Amygdala (tissue), 56 donors: ENCODE measurements around the gene DIDO1.
A peak's percentile ranks its signal among the peaks of the same experiment; 100 is the strongest.

Source experiments
- DNase-seq, 56 donors: peaks; one replicate each; lab custom pipeline; 2025; lab: John Stamatoyannopoulos, UW

The DIDO1 gene

GRCh38 chr20:62914436-62914835 is 11.9 kb downstream of the DIDO1 start:
- no peak for DNase-seq

GRCh38 chr20:62913043-62913630 is 13.2 kb downstream of the DIDO1 start:
- no peak for DNase-seq

- no peak for DNase-seq
These were observed 14.5 kb downstream of the DIDO1 start for GRCh38 chr20:62911701-62912280.

GRCh38 chr20:62910777-62911497 is 15.4 kb downstream of the DIDO1 start:
- DNase-seq: no peak

DNA sequence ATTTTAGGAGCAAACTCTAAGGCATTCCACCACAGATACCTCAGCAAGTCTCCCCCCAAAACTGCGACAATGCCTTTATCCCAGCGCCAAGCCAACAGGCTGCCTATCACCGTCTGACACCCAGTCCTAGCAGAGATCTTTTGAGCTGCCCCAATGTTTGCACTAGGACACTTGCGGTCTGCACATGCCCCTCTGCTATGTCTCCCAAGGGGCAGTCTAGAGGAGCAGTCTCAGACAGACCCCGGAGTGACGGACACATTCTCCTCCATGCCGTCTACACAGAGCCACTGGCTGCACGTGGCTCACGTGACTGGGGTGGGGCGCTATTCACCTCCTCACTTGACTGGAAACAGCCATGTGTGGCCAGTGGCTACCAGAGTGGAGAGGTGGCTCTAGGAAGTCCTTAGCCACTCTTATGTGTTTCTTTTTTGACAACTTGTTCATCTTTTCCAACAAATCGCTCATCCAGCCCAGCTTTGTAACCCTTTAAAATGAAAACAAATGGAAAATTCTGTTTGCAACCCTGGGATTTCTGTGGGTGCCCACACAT is 16.0 kb downstream of the DIDO1 start:
- no peak for DNase-seq

DNA sequence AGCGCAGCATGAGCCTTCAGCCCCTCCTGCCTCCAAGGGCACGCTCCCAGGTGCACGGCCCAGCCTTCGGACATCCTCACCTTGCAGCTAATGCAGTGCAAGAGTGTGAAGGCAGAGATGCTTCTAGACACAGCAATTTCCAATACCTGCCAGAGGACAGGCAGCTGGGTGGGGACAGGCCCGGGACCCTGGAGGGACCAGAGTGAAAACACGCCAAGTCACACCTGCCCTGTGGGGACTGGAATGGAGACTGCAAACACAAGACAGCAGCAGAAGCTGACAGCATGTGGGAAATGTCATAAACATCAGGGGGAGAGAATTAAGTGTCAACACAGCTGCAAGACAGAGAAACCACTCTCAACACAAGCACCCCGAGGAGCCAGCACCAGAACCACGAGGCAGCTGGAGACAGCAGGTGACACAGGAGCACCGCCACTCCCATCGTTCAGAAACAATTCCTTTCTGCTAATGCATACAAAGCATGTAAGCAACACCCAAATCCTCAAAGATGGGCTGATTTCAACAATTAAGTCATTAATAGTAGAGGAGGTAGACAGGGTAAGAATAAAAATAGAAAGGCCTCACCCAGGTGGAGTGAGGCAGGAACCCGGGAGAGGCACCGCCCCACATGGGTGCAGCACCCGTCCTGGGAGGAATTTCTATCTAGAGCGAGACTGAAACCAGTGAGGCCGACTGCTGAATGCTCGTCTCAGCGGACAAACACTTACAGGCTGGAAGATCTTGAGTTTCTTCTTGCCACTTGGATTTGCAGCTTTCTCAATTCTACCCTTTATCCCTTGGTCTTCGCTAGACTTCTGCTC is 17.1 kb downstream of the DIDO1 start:
- no peak for DNase-seq

GRCh38 chr20:62907384-62908317 is 18.7 kb downstream of the DIDO1 start:
- DNase-seq: no peak

DNA sequence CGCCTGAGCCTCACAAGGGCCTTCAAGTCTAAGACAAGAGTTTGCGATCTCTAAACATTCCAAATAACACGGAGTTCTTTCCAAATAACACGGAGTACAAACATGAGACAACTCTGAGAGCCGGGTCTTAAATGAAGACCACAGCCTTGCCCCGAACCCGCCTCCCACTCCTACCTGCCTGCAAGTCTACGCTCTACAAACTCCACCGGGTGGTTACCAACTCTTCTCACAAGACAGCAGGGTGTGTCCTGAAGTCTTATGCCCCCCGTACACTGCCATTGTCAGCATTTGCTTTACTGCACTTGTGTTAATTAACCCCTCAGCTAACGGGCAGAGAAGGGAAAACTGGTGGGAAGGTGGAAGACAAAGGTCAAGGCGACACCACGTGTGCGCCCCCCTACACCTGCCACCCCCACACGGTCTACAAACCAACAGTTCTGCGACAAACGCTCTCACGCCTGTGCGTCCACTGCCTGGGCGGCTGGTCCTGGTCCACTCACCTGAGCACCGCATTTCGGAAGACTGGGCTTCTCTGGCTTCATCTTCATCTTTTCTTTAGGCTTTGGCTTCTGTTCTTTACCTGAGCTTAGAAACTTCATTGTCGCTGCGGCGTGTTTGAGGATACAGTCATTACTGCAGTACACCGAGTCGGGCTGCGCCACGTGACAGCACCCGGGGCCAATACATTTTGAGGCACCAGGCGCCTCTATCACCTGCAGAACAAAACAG is 19.5 kb downstream of the DIDO1 start:
- DNase-seq: no peak

DNA sequence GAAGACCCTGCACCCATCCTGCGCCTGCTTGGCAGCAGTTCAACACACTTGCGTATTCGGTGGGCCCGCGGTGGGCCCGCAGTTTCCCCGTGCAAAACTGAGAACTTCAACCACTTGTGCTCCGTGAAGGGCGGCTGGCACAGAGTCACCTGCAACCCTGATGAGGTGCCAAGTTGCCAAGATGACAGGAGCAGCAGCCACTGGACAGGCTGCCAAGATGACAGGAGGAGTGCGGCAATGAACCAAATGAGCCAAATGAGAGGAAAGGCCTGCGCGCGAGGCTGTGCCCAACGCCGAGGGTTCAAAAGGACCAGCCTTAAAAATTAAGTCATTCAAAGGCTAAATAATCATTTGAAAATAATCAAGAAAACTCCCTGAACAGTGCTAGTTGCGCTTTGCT is 20.1 kb downstream of the DIDO1 start:
- DNase-seq: peak in 7 of 56 donors; percentile 5 to 52 (median 25)

- no peak for DNase-seq
These were observed 20.7 kb downstream of the DIDO1 start for GRCh38 chr20:62905536-62906117.

GRCh38 chr20:62902926-62903615 is 23.2 kb downstream of the DIDO1 start:
- no peak for DNase-seq

GRCh38 chr20:62901891-62902290 is 24.4 kb downstream of the DIDO1 start:
- DNase-seq: no peak

- no peak for DNase-seq
These were observed 25.4 kb downstream of the DIDO1 start for GRCh38 chr20:62900692-62901584.

GRCh38 chr20:62900052-62900691 is 26.1 kb downstream of the DIDO1 start:
- DNase-seq: peak in 53 of 56 donors; percentile 8 to 82 (median 56)

- peak in 2 of 56 donors; percentile 11 to 19 for DNase-seq
These were observed 26.7 kb downstream of the DIDO1 start for GRCh38 chr20:62899633-62900051.

DNA sequence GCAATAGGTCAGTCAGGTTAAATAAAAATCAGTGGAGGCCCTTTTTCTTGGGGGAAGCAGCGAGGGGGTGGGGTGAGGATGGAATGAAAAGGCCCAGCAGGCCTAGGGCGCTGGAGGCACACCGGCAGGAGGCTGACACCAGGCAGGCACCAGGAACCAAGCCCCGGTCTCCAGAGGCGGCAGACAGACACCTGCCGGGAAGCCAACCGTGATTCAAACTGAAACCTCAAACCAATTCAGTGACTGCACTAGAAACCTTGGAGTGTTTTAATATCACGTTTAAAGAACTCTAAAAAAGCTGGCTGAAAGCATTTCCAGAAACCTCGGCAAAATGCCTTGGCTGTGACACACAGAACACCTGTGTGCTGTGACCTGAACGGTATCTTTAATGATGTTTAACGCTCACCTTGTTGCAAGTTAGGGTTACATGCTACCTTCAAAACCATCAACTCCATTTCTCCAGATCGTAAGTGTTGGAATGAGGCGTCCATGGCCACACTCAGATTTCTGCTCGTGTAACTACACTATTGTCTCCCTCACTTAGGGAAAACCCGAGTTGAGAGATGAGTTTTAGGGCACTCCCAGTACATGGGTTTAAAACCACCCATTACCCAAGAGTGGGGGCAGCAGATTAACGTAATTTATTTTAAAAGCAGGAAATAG is 27.2 kb downstream of the DIDO1 start:
- DNase-seq: no peak
